GM11168 (cell line): ENCODE data around the gene LGI4.
"Not testable (repeated sequence)": the region's sequence is repeated elsewhere in the genome, so short reads cannot be mapped to it uniquely, and the experiment has no call there.

Experiments used
- in situ Hi-C: fragments of 300-500 bp; cut with MboI; formaldehyde crosslinking; loops from one replicate; pipeline ENCODE4 v1.12.0; 2022; ENCODE audit warnings: low sequenced_read_pairs; ENCODE audit not compliant: unreplicated experiment

LGI4 gene

DNA sequence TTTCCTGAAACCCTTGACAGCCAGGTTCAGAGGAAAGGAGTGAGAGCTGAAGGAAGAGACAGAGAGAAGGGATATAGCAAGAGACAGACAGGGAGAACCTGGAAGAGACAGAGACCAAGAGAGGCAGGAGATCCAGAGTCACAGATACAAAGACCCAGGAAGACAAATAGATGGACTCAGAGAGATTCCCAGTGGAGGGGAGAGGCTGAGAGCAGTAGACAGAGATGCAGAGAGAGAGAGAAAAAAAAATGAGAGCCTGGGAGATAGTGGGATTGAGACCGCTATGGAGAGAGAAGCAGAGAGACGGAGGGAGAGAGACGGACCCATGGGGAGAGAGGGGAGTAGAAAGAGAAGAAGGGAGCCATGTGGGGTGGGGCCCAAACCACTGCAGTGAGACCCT is 9.0 kb upstream of the LGI4 start:
- in situ Hi-C loops, result no loop called here

DNA sequence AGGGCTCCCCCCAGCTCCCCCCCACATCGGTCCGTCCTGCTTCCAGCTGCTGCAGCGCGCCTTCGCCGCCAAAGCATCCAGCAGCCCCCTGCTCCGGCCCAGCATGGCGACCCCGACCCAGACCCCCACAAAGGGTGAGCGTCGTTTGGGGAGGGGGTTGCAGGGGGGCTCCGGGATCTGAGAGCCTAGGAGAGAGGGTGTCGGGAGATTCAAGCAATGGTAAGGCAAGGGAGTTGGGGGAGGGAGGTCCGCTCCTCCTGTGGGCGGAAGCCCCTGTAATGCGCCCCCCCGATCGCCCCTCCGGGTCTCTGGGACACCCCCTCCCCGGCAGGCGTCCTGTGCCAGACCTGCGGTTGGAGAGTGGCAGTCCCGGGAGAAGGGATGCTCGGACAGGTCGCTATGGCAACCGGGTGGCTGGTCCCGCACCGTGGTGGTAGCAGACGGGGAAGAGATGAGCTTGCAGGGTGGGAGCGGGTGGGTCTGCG is 8.4 kb upstream of the LGI4 start, which contains the start of gene FXYD7:
Gene FXYD7 (plus strand): TSS at position 25 of the 485 bp plus-strand sequence. CDS start 79 bp downstream, at position 104.
- in situ Hi-C loops, result no loop called here

DNA sequence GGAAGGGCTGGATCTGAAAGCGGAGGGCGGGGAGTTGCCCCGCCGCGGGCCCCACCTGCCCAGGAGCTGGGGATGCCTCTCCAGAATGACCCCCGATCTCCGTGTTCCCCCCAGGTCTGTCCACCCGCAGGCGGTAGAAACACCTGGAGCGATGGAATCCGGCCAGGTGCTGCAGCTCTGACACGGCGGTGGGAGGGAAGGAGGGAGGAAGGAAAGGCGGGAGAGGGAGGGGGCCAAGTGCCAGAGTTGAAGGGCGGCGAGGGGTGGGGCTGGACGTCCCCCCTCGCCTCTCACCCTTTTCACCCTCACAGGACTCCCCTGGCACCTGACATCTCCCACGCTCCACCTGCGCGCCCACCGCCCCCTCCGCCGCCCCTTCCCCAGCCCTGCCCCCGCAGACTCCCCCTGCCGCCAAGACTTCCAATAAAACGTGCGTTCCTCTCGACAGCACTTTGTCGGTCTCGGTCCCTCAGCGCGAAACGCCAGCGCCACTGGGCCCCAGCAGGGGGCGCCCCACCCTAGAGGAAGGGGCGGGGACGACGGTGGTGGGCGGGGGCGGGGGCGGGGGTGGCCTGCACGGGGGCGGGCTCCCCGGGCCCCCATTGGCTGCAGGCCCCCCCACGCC is 7.9 kb upstream of the LGI4 start:
- in situ Hi-C loops, result no loop called here

DNA sequence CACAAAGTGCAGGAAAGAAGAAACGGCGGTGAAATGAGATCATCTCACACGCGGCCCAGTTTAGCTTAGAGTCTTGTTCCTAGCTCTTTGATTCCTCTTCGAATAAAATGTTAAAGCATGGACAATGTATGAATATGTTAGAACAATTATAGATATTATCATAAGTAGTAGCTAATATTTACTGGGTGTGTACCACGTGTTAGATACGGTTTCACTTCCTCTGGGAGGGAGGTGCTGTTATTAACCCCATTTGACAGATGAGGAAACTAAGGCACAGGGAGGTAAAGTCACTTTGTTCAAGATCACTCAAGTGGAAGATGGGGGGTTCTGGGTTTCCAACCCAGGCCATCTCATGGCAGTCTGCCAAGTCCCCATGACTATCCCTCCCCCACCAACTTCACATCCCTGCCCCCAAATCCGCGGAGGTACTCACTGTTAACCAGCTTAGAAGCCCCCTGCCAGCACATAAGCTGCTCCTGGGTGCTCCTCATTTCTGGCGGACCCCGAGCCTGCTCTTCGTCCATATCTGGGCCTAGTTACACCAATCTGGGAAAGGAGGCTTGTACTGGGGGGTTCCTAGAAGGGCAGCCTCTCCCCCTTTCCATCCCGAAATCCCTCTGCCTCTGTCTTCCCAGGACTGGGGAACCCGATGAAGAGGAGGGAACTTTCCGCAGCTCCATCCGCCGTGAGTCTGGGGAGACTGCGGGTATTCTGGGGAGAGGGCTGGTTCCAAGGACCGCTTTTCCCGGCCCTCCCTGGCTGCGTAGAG is 7.2 kb upstream of the LGI4 start:
- in situ Hi-C loops, result no loop called here

DNA sequence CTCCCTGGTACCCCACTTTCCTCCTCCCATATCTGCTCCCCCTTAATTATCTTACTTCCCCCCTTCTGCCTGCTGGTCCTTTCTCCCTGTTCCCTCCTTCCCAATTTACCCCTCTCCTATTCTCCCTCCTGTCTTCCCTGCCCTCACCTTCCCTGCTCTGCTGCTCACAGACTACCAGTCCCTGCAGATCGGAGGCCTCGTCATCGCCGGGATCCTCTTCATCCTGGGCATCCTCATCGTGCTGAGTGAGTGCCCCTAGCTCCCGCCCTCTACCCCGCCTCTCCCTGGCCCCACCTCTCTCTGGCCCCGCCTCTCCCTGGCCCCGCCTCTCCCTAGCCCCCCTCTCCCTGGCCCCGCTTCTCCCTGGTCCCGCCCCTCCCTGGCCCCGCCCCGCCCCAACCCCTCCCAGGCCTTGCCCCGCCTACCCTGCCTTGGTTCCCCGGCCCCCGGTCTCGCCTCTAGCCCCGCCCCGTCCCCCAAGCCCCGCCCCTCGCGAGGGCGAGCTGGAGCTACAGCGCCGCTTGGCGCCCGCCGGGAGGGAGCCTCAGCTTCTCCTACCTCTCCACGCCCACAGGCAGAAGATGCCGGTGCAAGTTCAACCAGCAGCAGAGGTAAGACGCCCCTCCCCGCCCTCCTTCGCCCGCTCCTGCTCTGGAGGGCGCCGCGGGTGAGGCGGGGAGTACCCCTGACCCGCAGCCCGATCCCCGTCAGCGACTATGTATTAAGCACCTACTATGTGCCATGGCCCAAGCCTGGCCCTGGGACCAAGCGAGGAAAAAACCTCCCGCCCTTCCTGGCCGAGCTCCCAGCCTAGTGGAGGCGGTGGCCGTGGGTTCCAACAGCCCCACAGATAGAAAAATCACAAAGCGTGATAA is 6.3 kb upstream of the LGI4 start:
- in situ Hi-C loops, result no loop called here

DNA sequence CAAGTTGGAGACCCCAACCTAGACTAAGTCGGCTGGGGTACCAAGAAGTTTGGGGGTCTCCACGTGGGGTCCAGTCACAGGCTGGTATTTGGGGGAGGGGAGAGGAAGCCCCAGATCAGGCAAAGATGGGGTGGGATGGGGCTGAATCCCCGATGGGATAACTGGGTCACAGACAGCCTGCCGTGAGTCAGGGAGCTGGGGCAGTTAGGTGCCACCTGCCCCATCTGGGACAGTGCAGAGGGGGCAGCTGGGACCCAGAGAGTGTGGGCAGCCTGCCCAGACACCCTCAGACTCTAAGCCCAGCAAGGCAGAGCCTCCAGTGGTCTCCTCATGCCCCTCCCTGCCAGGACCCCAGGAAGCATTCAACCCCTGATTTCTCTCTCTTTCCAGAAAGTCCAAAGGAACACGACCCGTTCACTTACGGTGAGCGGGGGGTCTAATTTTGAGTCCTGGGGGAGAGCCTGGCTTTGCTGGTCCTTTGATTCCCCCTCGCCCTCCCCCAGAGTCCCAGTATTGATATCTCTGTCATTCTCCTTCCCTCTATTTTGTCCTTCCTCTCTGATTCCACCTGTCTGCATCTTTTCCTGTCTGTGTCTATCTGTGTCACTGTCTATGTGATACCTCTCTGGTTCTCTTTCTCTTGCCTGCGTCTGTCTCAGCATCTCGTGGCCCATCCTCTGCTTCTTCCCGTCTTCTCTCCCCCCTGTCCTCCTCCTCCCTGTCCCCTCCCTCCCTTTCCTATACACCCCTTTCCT is 5.5 kb upstream of the LGI4 start:
- in situ Hi-C loops, result no loop called here

DNA sequence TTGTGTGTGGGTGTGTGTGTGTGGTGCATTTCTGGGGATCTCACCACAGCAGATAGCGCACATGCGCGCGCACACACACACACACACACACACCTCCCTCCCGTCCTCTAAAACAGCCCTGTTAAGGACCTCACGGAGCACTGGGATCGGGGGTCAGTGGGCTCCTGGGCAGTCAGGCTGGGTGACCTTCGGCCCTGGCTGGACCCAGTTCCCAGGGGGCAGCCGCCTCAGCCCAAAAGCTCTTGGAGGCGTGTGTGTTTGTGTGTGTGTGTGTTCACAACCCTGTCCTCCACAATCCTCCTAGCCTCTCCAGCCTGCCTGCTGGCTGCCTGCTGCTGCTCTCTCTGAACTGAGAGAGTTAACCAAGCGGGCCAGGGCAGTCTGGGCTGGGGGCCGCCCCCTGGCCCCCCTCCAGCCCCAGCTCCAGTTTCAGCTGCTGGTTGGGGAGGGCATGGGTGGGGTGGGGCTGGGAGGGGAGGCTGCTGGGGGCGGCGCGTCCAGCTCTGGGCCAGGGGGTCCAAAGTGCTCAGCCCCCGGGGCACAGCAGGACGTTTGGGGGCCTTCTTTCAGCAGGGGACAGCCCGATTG is 3.5 kb upstream of the LGI4 start, which contains the start of gene FXYD1:
Gene FXYD1 (plus strand): TSS at position 520 of the 588 bp plus-strand sequence. CDS start 1,256 bp downstream, outside the sequence.
- in situ Hi-C loops, result no loop called here

DNA sequence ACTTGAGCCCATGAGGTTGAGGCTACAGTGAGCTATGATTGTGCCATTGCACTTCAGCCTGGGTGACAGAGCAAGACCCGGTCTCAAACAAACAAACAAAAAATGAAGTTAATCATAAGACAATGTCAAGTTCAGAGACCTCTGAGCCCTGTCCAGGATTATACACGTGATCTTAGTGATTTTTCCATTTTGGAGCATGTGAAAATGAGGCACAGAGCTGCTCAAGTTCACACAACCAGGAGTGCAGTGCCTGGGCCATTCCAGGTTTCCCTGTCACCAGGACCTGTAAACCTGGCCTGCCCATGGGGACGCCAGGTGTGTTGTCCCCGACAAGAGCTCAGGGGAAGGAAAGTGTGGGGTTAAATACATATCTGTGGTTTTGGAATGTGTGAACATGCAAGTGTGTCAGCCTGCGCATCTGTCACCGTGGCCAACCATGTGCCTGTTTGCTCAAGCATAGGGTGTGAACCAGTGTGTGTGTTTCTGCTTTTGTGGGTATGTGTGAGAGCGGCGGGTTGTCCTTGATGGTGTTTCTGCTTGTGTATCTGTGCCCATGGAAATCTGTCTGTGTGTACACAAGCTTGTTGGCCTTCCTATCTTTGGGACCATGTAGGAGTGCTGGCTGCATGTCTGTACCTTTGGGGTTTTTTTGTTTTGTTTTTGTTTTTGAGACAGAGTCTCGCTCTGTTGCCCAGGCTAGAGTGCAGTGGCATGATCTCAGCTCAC is 2.3 kb upstream of the LGI4 start:
- in situ Hi-C loops, result no loop called here

DNA sequence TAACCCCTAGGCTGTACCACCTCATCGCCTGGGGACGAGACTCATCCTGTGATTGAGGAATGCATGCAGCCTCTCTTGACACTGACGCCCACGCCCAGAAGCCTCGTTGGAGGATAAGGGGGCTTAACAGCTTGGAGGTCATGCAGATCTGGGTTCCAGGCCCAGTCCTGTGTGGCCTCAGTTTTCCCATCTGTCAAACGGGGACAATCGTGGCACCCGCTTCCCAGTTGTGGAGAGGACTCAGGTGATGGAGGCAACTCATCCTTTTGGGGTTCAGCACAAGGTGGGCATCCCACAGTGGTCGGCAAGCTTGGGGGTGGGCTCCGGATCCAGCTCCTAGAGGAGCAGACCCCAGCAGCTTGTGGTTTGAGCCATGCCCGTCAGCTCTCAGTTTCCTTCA is 1.4 kb upstream of the LGI4 start:
- in situ Hi-C loops, result no loop called here

DNA sequence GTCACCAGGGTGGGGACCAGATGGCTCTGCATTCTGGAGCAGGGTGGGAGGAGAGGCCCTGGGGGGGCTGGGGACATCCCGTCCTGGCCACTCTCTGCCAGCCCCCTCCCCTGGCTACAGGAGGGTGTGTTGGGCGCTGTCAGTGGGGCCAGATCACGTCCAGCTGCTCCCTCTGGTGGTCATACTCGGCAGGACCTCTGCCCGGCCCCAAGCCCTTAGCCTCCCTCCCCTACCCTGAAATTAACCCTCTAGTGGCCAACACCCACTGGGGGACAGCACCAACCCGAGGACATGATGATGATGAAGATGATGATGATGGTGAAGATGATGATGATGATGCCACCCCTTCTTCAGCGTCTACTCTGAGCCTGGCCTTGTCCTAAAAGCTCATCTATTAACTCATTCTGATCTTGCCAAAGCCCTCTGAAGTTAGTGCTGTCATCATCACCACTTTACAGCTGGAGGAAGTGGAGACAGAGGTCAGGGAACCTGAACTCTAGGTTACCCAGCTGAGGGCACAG is 590 bp upstream of the LGI4 start:
- in situ Hi-C loops, result no loop called here

DNA sequence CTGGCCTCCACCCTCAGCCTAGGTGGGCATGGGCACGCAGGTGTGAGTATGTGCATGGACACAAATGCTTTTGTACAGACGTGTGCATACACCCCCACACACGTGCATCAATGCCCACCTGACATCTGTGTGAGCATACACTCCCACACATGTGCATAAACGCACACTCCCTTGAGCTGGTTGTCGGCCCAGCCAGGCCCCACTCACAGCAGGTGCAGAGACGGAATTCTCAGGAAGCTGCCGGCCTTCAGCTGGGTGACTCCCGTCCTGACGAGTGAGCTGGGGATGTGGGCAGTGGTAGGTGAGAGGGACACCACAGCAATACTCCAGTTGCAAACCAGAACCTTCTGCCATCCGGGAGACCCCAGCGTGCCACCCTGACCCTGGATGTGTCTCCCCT is 1.0 kb downstream of the LGI4 start:
- in situ Hi-C loops, result no loop called here

DNA sequence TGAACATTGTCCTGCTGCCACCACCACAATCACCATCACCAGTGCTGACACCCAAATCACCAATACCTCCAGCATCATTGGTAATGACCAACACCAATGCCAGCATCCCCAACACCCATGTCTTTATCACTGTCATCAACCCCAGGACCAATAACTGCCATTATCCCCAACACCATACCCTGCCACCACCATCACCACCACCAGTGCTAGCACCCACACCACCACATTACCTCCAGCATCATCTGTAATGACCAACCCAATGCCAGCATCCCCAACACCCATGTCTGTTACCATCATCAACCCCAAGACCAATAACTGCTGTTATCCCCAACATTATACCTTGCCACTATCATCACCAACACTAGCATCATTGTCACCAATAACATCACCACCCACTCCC is 2.6 kb downstream of the LGI4 start:
- in situ Hi-C loops, result no loop called here

DNA sequence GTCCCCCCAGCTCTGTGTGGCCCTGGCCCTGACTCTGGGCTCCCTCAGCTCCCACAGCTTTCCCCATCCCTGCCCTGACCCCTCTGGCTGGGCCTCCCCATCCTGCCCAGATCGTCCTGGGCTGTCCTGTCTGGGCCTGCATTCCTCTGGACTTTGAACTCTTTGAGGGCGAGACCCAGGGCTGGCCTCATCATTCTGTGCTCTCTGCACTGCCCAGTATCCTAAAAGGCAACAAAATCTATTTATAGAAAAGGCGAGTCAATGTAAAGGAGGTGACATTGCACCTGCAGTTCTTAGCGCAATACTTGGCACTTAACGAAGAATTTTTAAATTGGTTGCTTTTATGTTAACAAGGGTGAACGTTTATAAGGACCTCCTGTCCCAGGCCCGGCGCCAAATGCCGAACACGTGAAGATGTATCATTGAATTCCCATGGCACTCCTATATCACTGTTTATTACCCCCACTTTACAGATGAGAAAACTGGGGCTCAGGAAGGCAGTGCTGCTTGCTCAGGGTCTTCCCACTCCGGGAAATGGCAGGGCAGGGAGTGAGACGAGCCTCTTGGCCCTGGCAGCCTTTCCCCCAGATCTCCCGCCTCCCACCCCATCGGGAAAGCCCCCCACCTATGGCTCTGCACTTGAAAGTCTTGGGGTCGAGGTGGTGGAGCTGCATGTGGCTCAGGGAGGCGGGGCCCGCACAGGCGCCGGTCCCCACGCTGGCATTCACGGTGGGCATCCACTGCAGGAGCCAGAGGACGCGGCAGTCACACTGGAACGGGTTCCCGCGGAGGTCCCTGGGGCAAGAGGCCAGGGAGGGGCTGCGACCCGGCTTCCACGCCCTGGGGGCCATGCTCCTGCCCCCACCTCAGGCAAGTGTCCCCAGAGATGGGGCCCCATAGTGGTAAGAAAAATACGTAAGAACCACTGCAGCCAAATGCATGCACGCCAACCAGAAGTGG is 3.8 kb downstream of the LGI4 start:
- in situ Hi-C loops, result no loop called here

DNA sequence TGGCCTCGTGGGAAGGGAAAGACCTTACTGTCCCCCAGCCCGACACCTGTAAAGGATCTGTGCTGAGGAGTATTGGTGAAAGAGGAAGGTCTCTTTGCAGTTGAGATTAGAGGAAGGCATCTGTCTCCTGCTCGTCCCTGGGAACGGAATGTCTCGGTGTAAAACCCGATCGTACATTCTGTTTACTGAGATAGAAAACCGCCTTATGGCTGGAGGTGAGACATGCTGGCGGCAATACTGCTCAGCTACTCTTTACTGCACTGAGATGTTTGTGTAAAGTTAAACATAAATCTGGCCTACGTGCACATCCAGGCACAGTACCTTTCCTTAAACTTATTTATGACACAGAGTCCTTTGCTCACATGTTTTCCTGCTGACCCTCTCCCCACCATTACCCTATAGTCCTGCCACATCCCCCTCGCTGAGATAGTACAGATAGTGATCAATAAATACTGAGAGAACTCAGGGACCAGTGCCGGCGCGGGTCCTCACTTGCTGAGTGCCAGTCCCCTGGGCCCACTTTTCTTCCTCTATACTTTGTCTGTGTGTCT is 5.1 kb downstream of the LGI4 start:
- in situ Hi-C loops, result not testable (repeated sequence)

DNA sequence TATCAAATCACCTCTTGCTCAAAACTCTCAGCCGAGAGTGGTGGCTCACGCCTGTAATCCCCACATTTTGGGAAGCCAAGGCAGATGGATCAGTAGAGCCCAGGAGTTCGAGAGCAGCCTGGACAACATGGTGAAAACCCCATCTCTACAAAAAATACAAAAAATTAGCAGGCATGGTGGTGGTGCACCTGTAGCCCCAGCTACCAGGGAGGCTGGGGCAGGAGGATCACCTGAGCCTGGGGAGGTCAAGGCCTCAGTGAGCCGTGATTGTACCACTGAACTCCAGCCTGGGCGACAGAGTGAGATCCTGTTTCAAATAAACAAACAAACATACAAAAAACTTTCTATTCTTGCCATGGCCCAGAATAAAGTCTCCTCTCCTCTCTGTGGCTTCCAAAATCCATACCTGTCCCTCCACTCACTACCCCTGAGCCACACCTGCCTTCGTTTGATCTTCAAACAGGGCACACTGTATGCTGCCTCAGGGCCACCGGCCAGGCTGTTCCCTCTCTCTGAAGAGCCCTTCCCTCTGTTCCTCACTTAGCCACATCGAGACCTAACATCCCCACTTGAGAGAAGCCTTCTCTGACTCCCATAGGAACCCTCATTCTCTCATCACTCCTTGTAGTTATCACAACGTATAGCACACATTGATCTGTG is 6.3 kb downstream of the LGI4 start:
- in situ Hi-C loops, result no loop called here

DNA sequence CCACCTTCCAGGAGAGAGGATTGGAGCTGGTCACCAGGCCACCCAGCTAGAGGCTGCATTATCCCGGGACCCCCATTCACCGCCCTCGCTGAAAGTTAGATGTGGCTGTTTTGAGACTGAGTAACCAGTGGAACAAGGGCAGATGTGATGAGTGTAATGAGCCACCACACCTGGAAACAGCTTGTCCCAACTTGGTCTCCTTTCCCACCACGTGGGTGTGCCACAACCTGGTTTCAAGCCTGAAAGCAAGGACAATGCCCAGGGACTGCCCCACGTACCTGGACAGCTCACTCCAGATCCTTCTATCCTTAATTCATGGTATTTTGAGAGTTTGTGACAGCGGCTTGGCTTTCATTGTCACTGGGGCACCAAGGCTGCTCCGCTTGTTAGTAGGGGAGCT is 7.0 kb downstream of the LGI4 start:
- in situ Hi-C loops, result no loop called here

DNA sequence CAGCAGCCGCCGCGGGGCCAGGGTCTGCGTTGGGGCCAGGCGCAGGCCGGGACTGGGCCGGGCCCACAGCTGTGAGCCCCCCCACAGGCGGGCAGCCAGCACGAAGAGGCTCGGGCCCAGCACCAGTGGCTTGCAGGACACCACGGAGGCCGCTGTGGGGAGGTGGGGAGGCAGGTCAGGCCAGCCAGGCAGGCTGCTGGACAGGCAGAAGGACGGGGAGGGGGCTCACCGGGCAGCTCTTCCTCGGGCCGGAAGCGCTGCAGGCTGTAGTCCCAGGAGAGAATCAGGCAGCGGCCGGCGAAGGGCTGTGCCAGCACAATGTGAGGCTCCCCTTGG is 8.3 kb downstream of the LGI4 start:
- in situ Hi-C loops, result no loop called here
